Midbrain (tissue), 1 donor: ENCODE data around the gene ZNRF2.
"Not testable (repeated sequence)": the region's sequence is repeated elsewhere in the genome, so short reads cannot be mapped to it uniquely, and the experiment has no call there.

Source experiments
- DNase-seq: peaks from one replicate; lab custom pipeline; 2025; lab: John Stamatoyannopoulos, UW

Gene ZNRF2

GRCh38 chr7:30263090-30263710 is 21.2 kb upstream of the ZNRF2 start:
- no peak for DNase-seq

DNA sequence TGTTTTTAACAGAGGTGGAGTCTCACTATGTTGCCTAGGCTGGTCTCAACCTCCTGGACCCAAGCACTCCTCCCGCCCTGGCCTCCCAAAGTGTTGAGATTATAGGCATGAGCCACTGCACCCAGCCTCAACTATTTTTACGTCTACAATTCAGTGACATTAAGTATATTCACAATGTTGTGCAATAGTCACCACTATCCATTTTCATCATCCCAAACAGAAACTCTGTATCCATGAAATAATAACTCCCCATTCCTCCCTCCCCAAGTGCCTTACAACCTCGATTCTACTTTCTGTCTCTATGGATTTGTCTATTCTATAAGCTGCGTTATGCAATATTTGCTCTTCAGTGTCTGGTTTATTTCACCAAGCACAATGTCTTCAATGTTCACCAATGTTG is 20.3 kb upstream of the ZNRF2 start:
- no peak for DNase-seq

GRCh38 chr7:30265189-30265588 is 19.2 kb upstream of the ZNRF2 start:
- DNase-seq = not testable (repeated sequence)

DNA sequence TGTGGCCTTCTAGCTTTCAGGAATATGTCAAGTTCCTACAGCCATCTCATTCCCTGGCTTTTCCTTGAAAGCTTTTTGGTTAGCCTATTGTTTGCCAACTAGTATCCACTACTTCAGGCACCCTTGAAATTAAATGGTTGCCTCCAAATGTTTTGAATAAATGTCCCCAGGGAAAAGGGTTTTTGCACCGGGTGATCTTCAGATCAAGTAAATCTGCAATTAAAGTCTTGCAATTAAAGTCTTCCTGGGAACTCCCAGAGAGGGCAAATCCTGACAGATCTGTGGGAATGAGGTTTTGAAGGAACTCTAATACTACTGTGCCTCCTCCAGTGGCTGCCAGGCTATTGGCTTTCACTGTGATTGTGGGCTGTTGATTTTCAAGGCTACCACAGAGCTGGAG is 17.7 kb upstream of the ZNRF2 start:
- DNase-seq = no peak

GRCh38 chr7:30268586-30268985 is 15.8 kb upstream of the ZNRF2 start:
- no peak for DNase-seq

GRCh38 chr7:30269490-30269889 is 14.9 kb upstream of the ZNRF2 start:
- no peak for DNase-seq

DNA sequence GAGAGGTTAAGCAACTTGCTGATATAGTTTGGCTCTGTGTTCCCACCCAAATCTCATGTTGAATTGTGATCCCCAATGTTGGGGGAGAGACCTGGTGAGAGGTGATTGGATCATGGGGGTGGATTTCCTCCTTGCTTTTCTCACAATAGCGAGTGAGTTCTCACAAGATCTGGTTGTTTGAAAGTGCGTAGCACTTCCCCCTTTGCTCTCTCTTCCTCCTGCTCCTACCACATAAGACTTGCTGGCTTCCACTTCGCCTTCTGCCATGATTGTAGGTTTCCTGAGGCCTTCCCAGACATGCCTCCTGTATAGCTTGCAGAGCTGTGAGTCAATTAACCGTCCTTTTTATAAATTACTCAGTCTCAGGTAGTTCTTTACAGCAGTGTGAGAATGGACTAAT is 13.5 kb upstream of the ZNRF2 start:
- DNase-seq = no peak

- no peak for DNase-seq
These were observed 12.3 kb upstream of the ZNRF2 start for GRCh38 chr7:30272126-30272525.

GRCh38 chr7:30273552-30273951 is 10.8 kb upstream of the ZNRF2 start:
- no peak for DNase-seq

- no peak for DNase-seq
These were observed 9.8 kb upstream of the ZNRF2 start for GRCh38 chr7:30274641-30275040.

DNA sequence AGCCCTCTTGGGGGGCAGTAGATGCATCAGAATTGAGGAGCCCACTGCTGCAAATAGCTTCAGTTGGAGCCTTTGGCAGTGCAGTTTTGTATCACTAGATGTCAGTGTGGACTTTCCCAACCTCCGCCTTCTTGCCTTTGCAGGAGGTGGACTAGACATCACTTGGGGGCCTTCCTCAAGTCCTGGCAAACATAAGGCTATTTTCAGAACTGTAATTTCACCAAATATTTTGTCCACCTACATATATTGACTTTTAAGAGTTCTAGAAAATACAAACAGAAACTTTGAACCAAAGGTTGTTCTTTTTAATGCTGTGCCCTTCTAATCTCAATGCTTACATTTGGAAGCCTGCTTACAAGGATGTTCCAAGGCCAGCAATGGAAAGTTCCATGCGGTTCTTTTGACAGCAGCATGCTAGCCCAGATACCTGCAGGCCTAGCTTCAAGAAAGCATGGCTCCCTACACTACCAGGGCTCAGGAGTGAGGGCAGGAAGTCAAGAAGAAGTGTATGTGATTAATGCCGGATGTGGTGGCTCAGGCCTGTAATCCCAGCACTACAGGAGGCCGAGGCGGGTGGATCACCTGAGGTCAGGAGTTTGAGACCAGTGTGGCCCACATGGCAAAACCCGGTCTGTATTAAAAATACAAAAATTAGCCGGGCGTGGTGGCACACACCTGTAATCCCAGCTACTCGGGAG is 8.0 kb upstream of the ZNRF2 start:
- peak; percentile 74 for DNase-seq

GRCh38 chr7:30278376-30278775 is 6.0 kb upstream of the ZNRF2 start:
- DNase-seq = no peak

DNA sequence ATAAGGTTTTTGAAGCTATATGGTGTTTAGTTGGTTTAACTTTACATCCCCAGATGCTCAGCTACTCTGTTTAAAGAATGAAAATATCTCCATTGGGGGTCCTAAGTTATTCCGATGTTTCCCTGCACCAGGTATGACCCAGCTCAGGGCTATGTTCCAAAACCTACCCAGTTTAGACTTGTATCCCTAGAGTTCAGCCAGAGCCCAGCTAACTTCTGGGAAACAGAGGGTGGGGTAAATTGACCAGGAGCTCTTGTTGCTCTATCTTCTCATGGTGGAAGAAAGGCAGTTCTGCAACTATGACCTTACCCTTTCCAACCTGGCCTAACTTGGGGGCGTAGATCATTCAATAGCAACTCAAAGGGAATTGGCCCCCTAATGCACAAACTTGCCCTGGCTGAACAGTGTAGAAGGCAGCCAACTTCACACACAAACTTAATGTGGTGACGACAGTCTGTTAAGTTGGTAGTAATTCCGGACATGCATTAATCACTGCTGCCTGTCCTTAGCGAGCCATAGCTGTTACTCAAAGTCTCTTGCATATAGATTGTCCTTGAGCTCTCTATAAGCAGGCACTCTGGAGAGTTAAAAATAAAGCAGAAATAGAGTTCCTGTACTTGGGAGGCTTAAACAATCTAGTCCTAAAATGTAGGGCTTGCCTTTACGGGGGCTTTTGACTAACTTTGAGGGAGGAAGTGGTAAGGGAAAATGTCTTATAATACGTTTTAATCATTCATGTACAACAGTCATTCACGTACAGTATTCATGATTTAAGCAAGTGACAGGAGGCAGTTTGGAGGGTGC is 5.3 kb upstream of the ZNRF2 start:
- DNase-seq = no peak

DNA sequence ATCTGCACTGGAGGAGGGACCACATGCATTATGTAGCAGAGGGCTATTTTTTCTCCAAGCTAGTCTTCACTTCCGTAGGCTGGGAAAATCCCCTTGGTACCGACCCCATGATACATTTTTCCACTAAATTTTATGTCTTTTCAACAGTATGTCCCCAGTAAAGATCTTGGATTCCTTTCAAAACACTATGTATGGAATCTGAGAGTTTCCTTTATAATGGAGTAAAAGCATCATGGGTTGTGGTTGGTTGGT is 4.8 kb upstream of the ZNRF2 start:
- DNase-seq = no peak

- DNase-seq = no peak
These were observed 3.8 kb upstream of the ZNRF2 start for GRCh38 chr7:30280631-30281030.

DNA sequence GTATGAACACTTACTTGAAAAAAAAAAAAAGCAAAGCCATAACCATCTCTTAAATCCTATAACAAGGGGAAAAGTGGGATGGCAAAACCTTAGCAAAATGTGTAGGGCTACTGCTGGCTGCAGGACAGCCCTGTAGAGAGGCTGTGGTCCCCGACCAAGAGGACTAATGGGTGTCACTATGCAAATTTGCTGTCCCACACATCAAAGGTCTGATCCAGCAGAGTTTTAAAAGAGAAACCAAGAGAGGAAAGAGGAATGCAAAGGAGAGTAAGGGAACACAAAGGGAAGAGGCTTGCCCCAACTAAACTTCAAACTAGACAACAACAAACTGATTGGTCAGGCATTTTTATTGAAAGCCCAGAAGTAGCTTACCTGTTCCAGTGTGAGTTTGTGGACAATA is 3.1 kb upstream of the ZNRF2 start:
- no peak for DNase-seq

DNA sequence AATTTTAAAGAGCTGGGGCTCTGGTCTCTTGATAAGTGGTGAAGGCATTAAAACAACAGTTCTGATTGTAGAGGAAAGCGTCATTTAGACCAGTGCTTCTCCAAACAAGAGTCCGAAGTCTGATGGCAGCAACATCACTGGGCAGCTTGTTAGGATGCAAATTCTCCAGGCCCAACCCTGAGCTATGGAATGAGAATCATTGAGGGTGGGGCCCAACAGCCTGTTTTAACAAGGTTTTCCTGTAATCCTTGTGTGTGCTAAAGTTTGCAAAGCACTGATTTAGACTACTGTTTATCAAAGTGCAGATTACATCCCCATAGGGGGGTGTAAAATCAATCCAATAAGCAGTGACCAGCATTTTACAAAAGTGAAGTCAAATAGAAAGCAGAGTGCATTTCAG is 2.6 kb upstream of the ZNRF2 start:
- DNase-seq = no peak

- DNase-seq = no peak
These were observed 1.7 kb upstream of the ZNRF2 start for GRCh38 chr7:30282735-30283134.

DNA sequence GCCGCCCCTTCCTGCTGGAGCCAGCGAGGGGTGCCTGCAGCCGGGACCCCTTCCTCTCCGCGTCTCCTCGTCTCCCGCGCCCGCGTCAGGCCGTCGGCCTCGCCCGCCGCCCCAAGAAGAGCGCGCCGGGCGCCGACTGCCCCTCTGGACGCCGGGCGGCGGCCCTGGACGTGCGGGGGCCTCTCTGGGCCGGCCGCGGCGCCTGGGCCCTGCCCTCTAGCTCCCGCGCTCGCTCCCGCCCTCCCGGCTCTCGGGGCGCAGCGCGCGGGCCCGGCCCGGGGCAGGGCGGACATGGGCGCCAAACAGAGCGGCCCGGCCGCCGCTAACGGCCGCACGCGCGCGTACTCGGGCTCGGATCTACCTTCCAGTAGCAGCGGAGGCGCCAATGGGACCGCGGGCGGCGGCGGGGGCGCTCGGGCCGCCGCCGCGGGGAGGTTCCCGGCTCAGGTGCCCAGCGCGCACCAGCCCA is 704 bp downstream of the ZNRF2 start:
- DNase-seq = peak; percentile 54

- peak; percentile 25 for DNase-seq
These were observed 1.3 kb downstream of the ZNRF2 start for GRCh38 chr7:30285536-30286284.

GRCh38 chr7:30286749-30287148 is 2.4 kb downstream of the ZNRF2 start:
- DNase-seq = no peak

GRCh38 chr7:30287625-30288024 is 3.2 kb downstream of the ZNRF2 start:
- DNase-seq = not testable (repeated sequence)

- DNase-seq = not testable (repeated sequence)
These were observed 5.2 kb downstream of the ZNRF2 start for GRCh38 chr7:30289634-30290033.
